Osteoblast (primary cell): Measurements from ENCODE around the gene LPIN3. TPM values are rescaled to one million over a fixed set of nuclear protein-coding genes. Genes with fewer than 3 reads are reported as not detected.
A peak's percentile ranks its signal among the peaks of the same experiment; 100 is the strongest.

Experiments used
- DNase-seq: peaks from one replicate; pipeline ENCODE4 v3.0.0; 2011; ENCODE audit warnings: low spot score, mixed read lengths; ENCODE audit not compliant: insufficient read length; ENCODE audit errors: missing footprints
- H2AFZ ChIP-seq: 2 replicates; pipeline ENCODE4 v1.6.0; 2011; ENCODE audit warnings: mild to moderate bottlenecking, low read length
- H3K27ac ChIP-seq: 2 replicates; pipeline ENCODE4 v1.5.1; 2011; ENCODE audit warnings: mild to moderate bottlenecking, low read depth, low read length, moderate library complexity
- H3K27me3 ChIP-seq: 2 replicates; pipeline ENCODE4 v1.6.0; 2012; ENCODE audit warnings: mild to moderate bottlenecking, control low read depth, inconsistent platforms, low read length, moderate library complexity; ENCODE audit not compliant: insufficient read depth
- H3K36me3 ChIP-seq: 2 replicates; pipeline ENCODE4 v1.5.1; 2011; ENCODE audit warnings: mild to moderate bottlenecking, low read length, control low read depth, moderate library complexity; ENCODE audit not compliant: insufficient read depth
- H3K4me1 ChIP-seq: 2 replicates; pipeline ENCODE4 v1.5.1; 2011; ENCODE audit warnings: mild to moderate bottlenecking, low read length, control low read depth, moderate library complexity; ENCODE audit not compliant: insufficient read depth
- H3K4me2 ChIP-seq: 2 replicates; pipeline ENCODE4 v1.6.0; 2011; ENCODE audit warnings: mild to moderate bottlenecking, low read length; ENCODE audit not compliant: insufficient read depth
- H3K4me3 ChIP-seq: fragments of 200-600 bp; sonication (generic); 3 replicates; pipeline ENCODE4 v1.5.1; 2012; ENCODE audit warnings: mild to moderate bottlenecking, low read length, inconsistent platforms; ENCODE audit not compliant: insufficient read depth
- H3K79me2 ChIP-seq: 2 replicates; pipeline ENCODE4 v1.6.0; 2012; ENCODE audit warnings: mild to moderate bottlenecking, low read length, control low read depth, inconsistent platforms; ENCODE audit not compliant: insufficient read depth
- H3K9me3 ChIP-seq: 2 replicates; pipeline ENCODE4 v1.5.1; 2011; ENCODE audit warnings: low read depth, low read length, control low read depth
- H4K20me1 ChIP-seq: 2 replicates; pipeline ENCODE4 v1.6.0; 2012; ENCODE audit warnings: mild to moderate bottlenecking, low read length, control low read depth; ENCODE audit not compliant: insufficient read depth
- CTCF ChIP-seq: IDR thresholded peaks from 2 replicates; pipeline ENCODE4 v1.5.1; 2011; ENCODE audit warnings: mild to moderate bottlenecking, low read depth, low read length, moderate library complexity; ENCODE audit errors: extremely low read depth
- total RNA-seq: library from RNA; depleted of rRNA; stranded (reverse); fragments of >200 nt; gene quantifications from 2 replicates; pipeline ENCODE4 v1.2.3, GENCODE V29; 2012

The LPIN3 gene
- total RNA-seq, 1 donor, result 9.0 TPM

DNA sequence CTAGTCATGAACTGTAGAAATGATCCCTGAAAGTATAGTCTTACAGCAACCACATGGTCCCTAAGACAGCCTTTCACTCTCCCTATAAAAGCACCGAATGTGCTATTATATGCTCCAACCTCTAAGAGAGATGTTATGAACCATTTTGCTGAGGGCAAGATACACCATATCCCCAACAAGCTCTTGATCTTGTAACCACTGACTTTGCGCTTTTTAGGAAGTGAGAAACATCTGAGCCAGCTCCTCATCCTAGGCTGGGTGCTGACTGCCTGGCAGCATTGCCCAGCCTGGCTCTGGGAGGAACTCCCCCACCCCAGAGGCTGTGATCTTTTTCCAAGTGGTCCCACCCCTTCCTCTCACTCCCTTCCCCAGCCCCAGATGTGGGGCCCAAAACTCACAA is 29.1 kb downstream of the LPIN3 start:
- H3K4me3 ChIP-seq, result no peak overlapping the region
- H3K79me2 ChIP-seq, result no peaks in the 10 kb centered on the region
- no peak for TF ChIP-seq CTCF
- H3K36me3 ChIP-seq, result no peaks in the 10 kb centered on the region
- no peaks in the 10 kb centered on the region for H3K4me1 ChIP-seq
- no peak overlapping the region for H3K27ac ChIP-seq
- H3K9me3 ChIP-seq, result no peaks in the 10 kb centered on the region
- H4K20me1 ChIP-seq, result no peaks in the 10 kb centered on the region
- no peak overlapping the region for H2AFZ ChIP-seq
- H3K27me3 ChIP-seq, result peaks cover 36% of the 10 kb centered on the region
- H3K4me2 ChIP-seq, result no peak overlapping the region
- DNase-seq, result peak; percentile 26

DNA sequence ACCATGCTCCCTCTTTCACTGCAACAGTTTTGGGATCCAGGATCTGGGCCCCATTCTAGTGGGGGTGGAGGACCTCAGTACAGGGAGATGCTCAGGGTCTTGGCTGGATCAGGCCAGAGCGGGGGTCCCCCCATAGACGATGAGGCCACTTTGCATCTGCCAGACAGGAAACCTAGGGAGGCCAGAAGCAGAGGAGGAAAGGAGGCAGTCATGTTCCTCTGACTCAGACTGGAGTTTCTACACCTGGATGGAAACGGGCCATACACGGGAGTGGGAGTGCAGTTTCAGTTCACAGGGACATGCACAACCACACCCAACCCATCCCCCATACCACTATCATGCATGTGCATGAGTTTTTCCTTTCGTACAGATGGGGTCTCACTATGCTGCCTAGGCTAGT is 29.6 kb downstream of the LPIN3 start:
- no peak overlapping the region for H3K4me3 ChIP-seq
- H3K9me3 ChIP-seq, result no peaks in the 10 kb centered on the region
- H3K4me2 ChIP-seq, result no peak overlapping the region
- no peaks in the 10 kb centered on the region for H3K79me2 ChIP-seq
- no peak overlapping the region for H2AFZ ChIP-seq
- H3K27ac ChIP-seq, result no peak overlapping the region
- peaks cover 31% of the 10 kb centered on the region for H3K27me3 ChIP-seq
- H4K20me1 ChIP-seq, result no peaks in the 10 kb centered on the region
- no peaks in the 10 kb centered on the region for H3K36me3 ChIP-seq
- TF ChIP-seq CTCF, result no peak
- no peaks in the 10 kb centered on the region for H3K4me1 ChIP-seq
- peak; percentile 66 for DNase-seq

- Histone ChIP-seq H3K4me3 (no peak overlapping the region), H3K9me3 (no peaks in the 10 kb centered on the region), H4K20me1 (no peaks in the 10 kb centered on the region), H3K27ac (no peak overlapping the region), H2AFZ (no peak overlapping the region), H3K36me3 (no peaks in the 10 kb centered on the region), H3K27me3 (peaks cover 20% of the 10 kb centered on the region), H3K4me1 (no peaks in the 10 kb centered on the region), H3K4me2 (no peak overlapping the region), H3K79me2 (no peaks in the 10 kb centered on the region)
- no peak for TF ChIP-seq CTCF
- peak; percentile 81 for DNase-seq
Observed at GRCh38 chr20:41371371-41371770, 30.8 kb downstream of the LPIN3 start.

- TF ChIP-seq CTCF, result no peak
- Histone ChIP-seq H4K20me1 (no peaks in the 10 kb centered on the region), H3K4me1 (no peaks in the 10 kb centered on the region), H3K27me3 (peaks cover 3% of the 10 kb centered on the region), H3K27ac (no peak overlapping the region), H2AFZ (no peak overlapping the region), H3K9me3 (no peaks in the 10 kb centered on the region), H3K4me3 (no peak overlapping the region), H3K79me2 (no peaks in the 10 kb centered on the region), H3K4me2 (no peak overlapping the region), H3K36me3 (no peaks in the 10 kb centered on the region)
- DNase-seq, result peak; percentile 68
Observed at GRCh38 chr20:41373251-41373783, 32.7 kb downstream of the LPIN3 start.
